Right lobe of liver (tissue), 6 donors: Measurements from ENCODE around the gene SRCAP. TPM values are rescaled to one million over a fixed set of nuclear protein-coding genes. Genes with fewer than 3 reads are reported as not detected.

ENCODE experiments used
- ATAC-seq, 4 donors: fragments of 200-7000 bp; cut with Tn5 transposase; one replicate each; pipeline ENCODE4 v1.9.1; 2020; ENCODE audit warnings: mild to moderate bottlenecking in 4 of 4, moderate library complexity in 4 of 4
- DNase-seq, 3 donors: peaks; one replicate each; pipeline ENCODE4 v3.0.0-alpha.2; 2020
- H3K27ac ChIP-seq, 3 donors: fragments of 200-600 bp; one replicate each; pipeline ENCODE4 v1.8.0; 2022
- H3K27me3 ChIP-seq, 2 donors: fragments of 200-600 bp; one replicate each; pipeline ENCODE4 v1.8.0; 2022
- H3K36me3 ChIP-seq, 4 donors: fragments of 200-600 bp; sonication (generic) in 1 of 4; one replicate each; pipeline versions ENCODE4 v1.5.1 to v1.8.0; 2017 to 2022; ENCODE audit warnings: control low read depth in 1 of 4
- H3K4me1 ChIP-seq, 4 donors: fragments of 200-600 bp; sonication (generic) in 1 of 4; one replicate each; pipeline versions ENCODE4 v1.5.1 to v1.8.0; 2017 to 2022; ENCODE audit warnings: control low read depth in 1 of 4
- H3K4me3 ChIP-seq, 3 donors: fragments of 200-600 bp; one replicate each; pipeline ENCODE4 v1.8.0; 2022
- H3K9me3 ChIP-seq, 4 donors: fragments of 200-600 bp; sonication (generic) in 1 of 4; one replicate each; pipeline versions ENCODE4 v1.5.1 to v1.8.0; 2017 to 2022; ENCODE audit warnings: control low read depth in 1 of 4
- CTCF ChIP-seq, 4 donors: fragments of 200-600 bp in 3 of 4; fragments of 450-650 bp in 1 of 4; IDR thresholded peaks; one replicate each; pipeline versions ENCODE4 v1.5.1 to v1.8.0; 2016 to 2022; ENCODE audit warnings: antibody characterized with exemption in 4 of 4, mild to moderate bottlenecking in 2 of 4
- POLR2A ChIP-seq: fragments of 450-650 bp; IDR thresholded peaks from one replicate; pipeline ENCODE4 v1.6.1; 2017; ENCODE audit warnings: antibody characterized with exemption, mild to moderate bottlenecking
- WGBS: methylation state at CpG from one replicate; pipeline ENCODE4 v1.1.6; 2018; ENCODE audit warnings: low coverage, low lambda C conversion rate; ENCODE audit not compliant: insufficient coverage; ENCODE audit errors: missing lambda C conversion rate; 5-methylcytosine and 5-hydroxymethylcytosine counted together
- intact Hi-C, 2 donors: fragments of 100-400 bp; cut with DNase I; formaldehyde crosslinking; loops; one replicate each; pipeline versions ENCODE4 v1.11.2 to v1.14.1; 2022
- total RNA-seq, 6 experiments: library from RNA; depleted of rRNA in 2 of 6; stranded (reverse); fragments of >200 nt in 2 of 6; fragmentation: NEBNext Ultra II Directional in 3 of 6; extraction: Animal tissue kit (Norgen Biotek cat#: 25700) in 3 of 6; gene quantifications; one replicate each; pipeline versions ENCODE4 v1.1.0 to v1.2.4, GENCODE V29; 2016 to 2023
- donor health status: DM: no; HTN: yes; CAD: no.
- donor health status: DM: no; HTN: no; CAD: no.
- donor health status: DM: no; HTN: no; CAD: no.
- donor health status: DM: no; HTN: yes; CAD: no.
- donor health status: DM: no; HTN: yes; CAD: no.

SRCAP gene
- total RNA-seq, 6 experiments from 2014 or later, result 12.1 to 31.3 (median 22.6) TPM

DNA sequence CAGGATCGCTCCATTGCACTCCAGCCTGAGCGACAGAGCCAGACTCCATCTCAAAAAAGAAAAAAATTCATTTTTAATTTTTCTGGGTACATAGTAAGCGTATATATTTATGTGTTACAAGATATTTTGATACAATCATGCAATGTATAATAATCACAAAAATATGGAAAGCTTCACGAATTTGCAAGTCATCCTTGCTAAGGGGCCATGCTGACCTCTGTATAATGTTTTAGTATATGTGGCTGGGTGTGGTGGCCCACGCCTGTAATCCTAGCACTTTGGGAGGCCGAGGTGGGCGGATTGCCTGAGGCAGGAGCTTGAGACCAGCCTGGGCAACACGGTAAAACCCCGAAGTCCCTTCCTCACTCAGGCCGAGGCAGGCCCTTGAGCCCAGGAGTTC is 23.8 kb upstream of the SRCAP start:
- intact Hi-C loops, result no loop called here
- Histone ChIP-seq H3K4me3 (no peak overlapping the region), H3K4me1 (no peaks in the 10 kb centered on the region), H3K36me3 (peaks cover 0 to 2% (median 0%) of the 10 kb centered on the region in 4 donors), H3K27ac (no peak overlapping the region), H3K9me3 (no peaks in the 10 kb centered on the region), H3K27me3 (no peaks in the 10 kb centered on the region)
- TF ChIP-seq POLR2A, result no peak
- TF ChIP-seq CTCF (IDR thresholded peaks at IDR 0.05), result no peak
- DNase-seq (no peak), ATAC-seq (no peak)
- 80% methylated on average over 9 of the region's 10 CpGs for WGBS

DNA sequence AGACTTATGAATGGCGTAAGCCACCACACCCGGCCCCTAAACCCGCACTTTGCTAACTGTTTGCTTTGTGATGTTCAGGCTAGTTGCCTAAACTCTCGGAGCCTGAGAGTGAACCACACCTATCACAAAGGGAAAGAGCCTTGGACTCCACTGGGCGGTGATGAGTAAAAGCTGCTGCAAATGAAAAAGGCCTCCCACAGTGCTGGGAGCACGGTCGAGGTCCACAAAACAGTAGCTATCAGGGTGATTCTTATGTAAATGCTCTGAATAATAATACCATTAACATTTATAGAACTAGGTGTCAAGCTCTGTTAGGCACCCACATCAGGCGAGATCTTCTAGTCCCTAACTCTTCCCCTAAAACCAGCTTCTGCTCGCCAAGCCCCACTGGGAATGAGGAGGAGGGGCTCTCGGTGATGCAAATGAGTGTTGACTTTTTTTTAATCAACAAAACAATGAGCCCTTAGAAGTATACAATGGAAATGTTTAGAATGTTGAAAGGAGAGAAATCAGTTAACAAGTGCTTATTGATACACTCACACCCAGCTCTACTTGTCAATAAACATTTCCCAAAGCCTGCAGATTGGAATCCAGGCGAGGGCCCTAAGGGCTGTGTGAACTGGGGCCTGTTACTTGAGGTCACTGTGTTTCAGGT is 20.9 kb upstream of the SRCAP start:
- Histone ChIP-seq H3K4me1 (no peaks in the 10 kb centered on the region), H3K36me3 (no peaks in the 10 kb centered on the region), H3K9me3 (no peaks in the 10 kb centered on the region), H3K4me3 (no peak overlapping the region), H3K27ac (no peak overlapping the region), H3K27me3 (no peaks in the 10 kb centered on the region)
- WGBS, result 71% methylated on average over 5 of the region's 11 CpGs
- intact Hi-C loops, result no loop called here
- TF ChIP-seq POLR2A, result no peak
- no peak for TF ChIP-seq CTCF (IDR thresholded peaks at IDR 0.05)
- DNase-seq (no peak), ATAC-seq (no peak)

DNA sequence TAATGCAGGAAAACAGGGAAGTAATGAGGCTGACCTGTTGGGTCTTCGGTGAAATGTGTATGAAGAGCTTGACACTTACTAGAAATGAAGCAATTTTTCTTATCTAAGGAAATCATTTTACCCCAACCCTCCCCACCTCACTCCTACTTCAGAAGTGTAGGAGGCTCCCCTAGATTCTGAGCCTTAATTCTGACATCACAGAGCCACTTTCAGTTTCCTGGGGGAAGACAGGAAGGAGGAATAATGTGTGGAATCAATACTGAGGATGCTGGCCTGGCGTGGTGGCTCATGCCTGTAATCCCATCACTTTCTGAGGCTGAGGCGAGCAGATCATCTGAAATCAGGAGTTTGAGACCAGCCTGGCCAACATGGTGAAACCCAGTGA is 20.4 kb upstream of the SRCAP start:
- 80% methylated on average over 3 of the region's 3 CpGs for WGBS
- DNase-seq, result no peak
- Histone ChIP-seq H3K4me1 (no peaks in the 10 kb centered on the region), H3K27me3 (no peaks in the 10 kb centered on the region), H3K4me3 (no peak overlapping the region), H3K9me3 (no peaks in the 10 kb centered on the region), H3K36me3 (no peaks in the 10 kb centered on the region), H3K27ac (no peak overlapping the region)
- no peak for ATAC-seq
- TF ChIP-seq POLR2A, result no peak
- TF ChIP-seq CTCF (IDR thresholded peaks at IDR 0.05), result no peak
- intact Hi-C loops, result no loop called here

GRCh38 chr16:30680326-30680725 is 18.6 kb upstream of the SRCAP start:
- no peak overlapping the region for H3K4me3 ChIP-seq
- intact Hi-C loops, result no loop called here
- H3K27ac ChIP-seq, result no peak overlapping the region
- TF ChIP-seq CTCF (IDR thresholded peaks at IDR 0.05) (no peak), POLR2A (no peak)
- DNase-seq, result no peak
- H3K36me3 ChIP-seq, result no peaks in the 10 kb centered on the region
- no peak for ATAC-seq
- H3K4me1 ChIP-seq, result no peaks in the 10 kb centered on the region
- H3K27me3 ChIP-seq, result no peaks in the 10 kb centered on the region
- 100% methylated on average over 2 of the region's 3 CpGs for WGBS
- no peaks in the 10 kb centered on the region for H3K9me3 ChIP-seq

- TF ChIP-seq POLR2A, result no peak
- TF ChIP-seq CTCF (IDR thresholded peaks at IDR 0.05), result no peak
- no peaks in the 10 kb centered on the region for H3K4me1 ChIP-seq
- no peaks in the 10 kb centered on the region for H3K9me3 ChIP-seq
Measured at GRCh38 chr16:30688701-30689100, 10.3 kb upstream of the SRCAP start.

More at GRCh38 chr16:30688701-30689100, 10.3 kb upstream of the SRCAP start:
- Histone ChIP-seq H3K27ac (no peak overlapping the region), H3K36me3 (no peaks in the 10 kb centered on the region), H3K27me3 (no peaks in the 10 kb centered on the region), H3K4me3 (no peak overlapping the region)
- WGBS, result 75% methylated on average over 4 of the region's 4 CpGs
- intact Hi-C loops, result no loop called here
- ATAC-seq (no peak), DNase-seq (no peak)
